HepG2 (cell line): ENCODE results near the gene SPOP. TPM values are rescaled to one million over a fixed set of nuclear protein-coding genes. Genes with fewer than 3 reads are reported as not detected.

Experiments
- ASH2L ChIP-seq: fragments of 300-600, 200-600 bp; sonication (generic); IDR thresholded peaks from 2 replicates; pipeline ENCODE4 v1.7.0; 2017; ENCODE audit warnings: low read depth, mild to moderate bottlenecking, moderate library complexity, mixed read lengths, low read length; ENCODE audit not compliant: insufficient read length
- FOXA3 ChIP-seq: IDR thresholded peaks from 2 replicates; pipeline ENCODE4 v1.6.1; 2016; ENCODE audit warnings: missing genetic modification reagents, missing compliant biosample characterization
- FOXK1 ChIP-seq: sonication (generic); formaldehyde crosslinking; IDR thresholded peaks from 2 replicates; pipeline ENCODE4 v1.4.0; 2020; ENCODE audit warnings: low read depth, missing genetic modification reagents, borderline replicate concordance
- HOXA9 ChIP-seq: sonication (generic); formaldehyde crosslinking; IDR thresholded peaks from 2 replicates; pipeline ENCODE4 v1.8.1; 2022; ENCODE audit warnings: missing genetic modification reagents, mild to moderate bottlenecking, moderate library complexity, borderline replicate concordance
- IKZF5 ChIP-seq: IDR thresholded peaks from 2 replicates; pipeline ENCODE4 v1.6.1; 2018; ENCODE audit warnings: missing genetic modification reagents, mild to moderate bottlenecking, missing compliant biosample characterization
- NCOR1 ChIP-seq: fragments of 200-600 bp; sonication (generic); IDR thresholded peaks from 2 replicates; pipeline ENCODE4 v1.7.0; 2017; ENCODE audit warnings: antibody characterized with exemption, low read length, borderline replicate concordance
- PHF20 ChIP-seq: sonication (generic); formaldehyde crosslinking; IDR thresholded peaks from 2 replicates; pipeline ENCODE4 v1.5.0; 2020; ENCODE audit warnings: mild to moderate bottlenecking, missing genetic modification reagents
- PPARG ChIP-seq: conservative IDR thresholded peaks from 2 replicates; pipeline ENCODE4 v1.6.1; 2016; ENCODE audit warnings: missing biosample characterization, missing genetic modification reagents
- RCOR2 ChIP-seq: IDR thresholded peaks from 2 replicates; pipeline ENCODE4 v1.6.1; 2016; ENCODE audit warnings: missing biosample characterization, missing genetic modification reagents
- RELA ChIP-seq: sonication (generic); formaldehyde crosslinking; IDR thresholded peaks from 2 replicates; pipeline ENCODE4 v1.4.0; 2020; ENCODE audit warnings: missing genetic modification reagents
- SAFB2 ChIP-seq: sonication (generic); formaldehyde crosslinking; IDR thresholded peaks from 2 replicates; pipeline ENCODE4 v1.5.1; 2020; ENCODE audit warnings: missing genetic modification reagents, low read depth, mild to moderate bottlenecking, borderline replicate concordance
- SOX6 ChIP-seq, 2 experiments: fragments of 450-650 bp in 1 of 2; sonication (generic) in 1 of 2; formaldehyde crosslinking in 1 of 2; IDR thresholded peaks; 2 replicates each; pipeline versions ENCODE4 v1.4.0 to v1.6.1; 2017 to 2020; ENCODE audit warnings: antibody characterized with exemption in 1 of 2, mild to moderate bottlenecking in 1 of 2, missing genetic modification reagents in 1 of 2
- TBX3 ChIP-seq: fragments of 450-650 bp; IDR thresholded peaks from 2 replicates; pipeline ENCODE4 v1.6.1; 2017; ENCODE audit warnings: antibody characterized with exemption, mild to moderate bottlenecking, inconsistent platforms, borderline replicate concordance
- TCF7 ChIP-seq: sonication (generic); IDR thresholded peaks from 2 replicates; pipeline ENCODE4 v1.6.1; 2016; ENCODE audit warnings: antibody characterized with exemption, low read depth
- TCF7L2 ChIP-seq: IDR thresholded peaks from 2 replicates; pipeline ENCODE4 v1.6.1; 2011; ENCODE audit warnings: mild to moderate bottlenecking, low read depth, low read length, moderate library complexity
- ZFP37 ChIP-seq: sonication (generic); formaldehyde crosslinking; IDR thresholded peaks from 2 replicates; pipeline ENCODE4 v1.4.0; 2020; ENCODE audit warnings: missing genetic modification reagents, borderline replicate concordance
- ZNF180 ChIP-seq: sonication (generic); formaldehyde crosslinking; IDR thresholded peaks from 2 replicates; pipeline ENCODE4 v1.4.0; 2020; ENCODE audit warnings: low read depth, missing genetic modification reagents, borderline replicate concordance
- ZNF276 ChIP-seq: sonication (generic); formaldehyde crosslinking; IDR thresholded peaks from 2 replicates; pipeline ENCODE4 v1.4.0; 2020; ENCODE audit warnings: mild to moderate bottlenecking, low read depth, missing genetic modification reagents
- ZNF33B ChIP-seq: sonication (generic); formaldehyde crosslinking; IDR thresholded peaks from 2 replicates; pipeline ENCODE4 v1.5.1; 2020; ENCODE audit warnings: mild to moderate bottlenecking, missing genetic modification reagents
- polyA plus RNA-seq, 8 experiments: library from polyadenylated mRNA; depleted of rRNA in 3 of 8; stranded (reverse) in 7 of 8; unstranded in 1 of 8; fragments of >200 nt; fragmentation: Illumina TruSeq in 4 of 8; extraction: Trizol in 4 of 8; gene quantifications; 2 replicates each; pipeline versions ENCODE4 v1.2.1 to v1.2.3, GENCODE V29; 2011 to 2016; ENCODE audit warnings: low read depth in 4 of 8, missing spikeins in 1 of 8, mixed read lengths in 1 of 8; ENCODE audit not compliant: insufficient read depth in 1 of 8
- total RNA-seq, 5 experiments: library from RNA; depleted of rRNA; stranded (reverse); fragments of >200 nt; fragmentation: Illumina TruSeq; extraction: Trizol; gene quantifications; 2 replicates each; pipeline ENCODE4 v1.2.3, GENCODE V29; 2016; ENCODE audit warnings: low read depth in 1 of 5
- TF ChIP-seq, protein P1 (sequence below): sonication (generic); formaldehyde crosslinking; IDR thresholded peaks from 2 replicates; pipeline ENCODE4 v1.5.0; 2020; ENCODE audit warnings: missing genetic modification reagents
- TF ChIP-seq, protein P2 (sequence below): sonication (generic); formaldehyde crosslinking; conservative IDR thresholded peaks from 2 replicates; pipeline ENCODE4 v1.8.1; 2023; ENCODE audit warnings: missing genetic modification reagents

Gene SPOP
- total and polyA plus RNA-seq, 2 of the 13 experiments (the other 11 are each of a cell fraction or from before 2014, with no cell fraction given) = 52.8 to 60.8 TPM

DNA sequence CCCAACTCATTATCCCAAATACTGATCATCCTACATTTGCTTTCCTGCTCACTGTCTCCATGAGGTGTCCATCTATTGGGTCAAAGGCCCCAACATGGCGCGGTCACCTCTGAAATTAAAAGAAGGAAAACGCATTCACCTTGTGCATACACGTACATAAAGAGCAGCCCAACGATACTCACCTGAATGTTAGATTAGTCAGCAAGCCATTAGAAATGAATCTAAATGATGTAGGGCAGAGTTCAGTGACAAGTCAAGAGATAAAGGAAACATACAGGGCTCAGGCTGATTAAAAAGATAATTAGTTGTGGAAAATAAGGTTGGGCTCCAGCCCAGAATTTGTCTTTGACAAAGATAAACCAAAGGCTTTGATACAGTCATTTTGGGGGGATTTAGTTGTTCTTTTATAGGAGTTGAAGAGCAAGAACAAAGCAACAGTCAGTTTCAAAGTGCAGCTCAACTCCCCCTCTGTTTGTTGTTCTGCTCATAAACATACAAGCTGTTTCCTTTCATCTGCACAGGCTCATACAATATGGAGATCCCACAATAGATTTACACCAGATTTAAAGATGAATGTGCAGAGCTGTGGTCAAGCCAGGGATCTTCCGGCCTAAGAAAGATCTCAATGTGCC lies 81.2 kb downstream of the SPOP start (continued):
- TF ChIP-seq TCF7 (peak; percentile 90), TCF7L2 (0 out of 2 replicates have a peak, but pooled peaks have one; percentile 36), ZFP37 (CRISPR knock-in tag) (no peak), PHF20 (CRISPR knock-in tag) (no peak), FOXK1 (CRISPR knock-in tag) (no peak), RCOR2 (no peak), ZNF276 (no peak), SAFB2 (no peak), TBX3 (peak; percentile 70; the same call in 1 of the 2 replicates), SOX6 (IDR thresholded peaks at IDR 0.05) (no peak), SOX6 (CRISPR knock-in tag; IDR thresholded peaks at IDR 0.05) (peak; percentile 71), ZNF180 (CRISPR knock-in tag) (no peak), RELA (no peak), ZNF33B (no peak), IKZF5 (CRISPR knock-in tag) (no peak), FOXA3 (CRISPR knock-in tag) (peak; percentile 32), NCOR1 (peak; percentile 58; the same call in 1 of the 2 replicates), PPARG (CRISPR knock-in tag) (peak; percentile 54; the same call in 1 of the 2 replicates), ASH2L (peak; percentile 83), HOXA9 (CRISPR knock-in tag) (no peak)
- TF ChIP-seq, protein P1, sequence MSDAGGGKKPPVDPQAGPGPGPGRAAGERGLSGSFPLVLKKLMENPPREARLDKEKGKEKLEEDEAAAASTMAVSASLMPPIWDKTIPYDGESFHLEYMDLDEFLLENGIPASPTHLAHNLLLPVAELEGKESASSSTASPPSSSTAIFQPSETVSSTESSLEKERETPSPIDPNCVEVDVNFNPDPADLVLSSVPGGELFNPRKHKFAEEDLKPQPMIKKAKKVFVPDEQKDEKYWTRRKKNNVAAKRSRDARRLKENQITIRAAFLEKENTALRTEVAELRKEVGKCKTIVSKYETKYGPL (CRISPR knock-in tag) = no peak
- TF ChIP-seq, protein P2, sequence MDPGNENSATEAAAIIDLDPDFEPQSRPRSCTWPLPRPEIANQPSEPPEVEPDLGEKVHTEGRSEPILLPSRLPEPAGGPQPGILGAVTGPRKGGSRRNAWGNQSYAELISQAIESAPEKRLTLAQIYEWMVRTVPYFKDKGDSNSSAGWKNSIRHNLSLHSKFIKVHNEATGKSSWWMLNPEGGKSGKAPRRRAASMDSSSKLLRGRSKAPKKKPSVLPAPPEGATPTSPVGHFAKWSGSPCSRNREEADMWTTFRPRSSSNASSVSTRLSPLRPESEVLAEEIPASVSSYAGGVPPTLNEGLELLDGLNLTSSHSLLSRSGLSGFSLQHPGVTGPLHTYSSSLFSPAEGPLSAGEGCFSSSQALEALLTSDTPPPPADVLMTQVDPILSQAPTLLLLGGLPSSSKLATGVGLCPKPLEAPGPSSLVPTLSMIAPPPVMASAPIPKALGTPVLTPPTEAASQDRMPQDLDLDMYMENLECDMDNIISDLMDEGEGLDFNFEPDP = no peak
